DOHH2 (cell line): ENCODE data around the gene PCDHB16.
"Not testable (repeated sequence)": the region's sequence is repeated elsewhere in the genome, so short reads cannot be mapped to it uniquely, and the experiment has no call there.

ENCODE experiments used
- EZH2phosphoT487 ChIP-seq: fragments of 200-600 bp; sonication (generic); IDR thresholded peaks from 2 replicates; pipeline ENCODE4 v1.6.1; 2017; ENCODE audit warnings: borderline replicate concordance, mild to moderate bottlenecking, antibody characterized with exemption, low read length, moderate library complexity, mixed read lengths
- TF ChIP-seq, protein P1 (sequence below): fragments of 200-600 bp; sonication (generic); IDR thresholded peaks from one replicate; pipeline ENCODE4 v1.5.1; 2014; ENCODE audit warnings: antibody characterized with exemption, mild to moderate bottlenecking, low read depth, low read length; ENCODE audit not compliant: poor library complexity, severe bottlenecking

DNA sequence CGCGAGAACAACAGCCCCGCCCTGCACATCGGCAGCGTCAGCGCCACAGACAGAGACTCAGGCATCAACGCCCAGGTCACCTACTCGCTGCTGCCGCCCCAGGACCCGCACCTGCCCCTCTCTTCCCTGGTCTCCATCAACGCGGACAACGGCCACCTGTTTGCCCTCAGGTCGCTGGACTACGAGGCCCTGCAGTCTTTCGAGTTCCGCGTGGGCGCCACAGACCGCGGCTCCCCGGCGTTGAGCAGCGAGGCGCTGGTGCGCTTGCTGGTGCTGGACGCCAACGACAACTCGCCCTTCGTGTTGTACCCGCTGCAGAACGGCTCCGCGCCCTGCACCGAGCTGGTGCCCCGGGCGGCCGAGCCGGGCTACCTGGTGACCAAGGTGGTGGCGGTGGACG lies 30.6 kb upstream of the PCDHB16 start:
- not testable (repeated sequence) for TF ChIP-seq EZH2phosphoT487
- TF ChIP-seq, protein P1, sequence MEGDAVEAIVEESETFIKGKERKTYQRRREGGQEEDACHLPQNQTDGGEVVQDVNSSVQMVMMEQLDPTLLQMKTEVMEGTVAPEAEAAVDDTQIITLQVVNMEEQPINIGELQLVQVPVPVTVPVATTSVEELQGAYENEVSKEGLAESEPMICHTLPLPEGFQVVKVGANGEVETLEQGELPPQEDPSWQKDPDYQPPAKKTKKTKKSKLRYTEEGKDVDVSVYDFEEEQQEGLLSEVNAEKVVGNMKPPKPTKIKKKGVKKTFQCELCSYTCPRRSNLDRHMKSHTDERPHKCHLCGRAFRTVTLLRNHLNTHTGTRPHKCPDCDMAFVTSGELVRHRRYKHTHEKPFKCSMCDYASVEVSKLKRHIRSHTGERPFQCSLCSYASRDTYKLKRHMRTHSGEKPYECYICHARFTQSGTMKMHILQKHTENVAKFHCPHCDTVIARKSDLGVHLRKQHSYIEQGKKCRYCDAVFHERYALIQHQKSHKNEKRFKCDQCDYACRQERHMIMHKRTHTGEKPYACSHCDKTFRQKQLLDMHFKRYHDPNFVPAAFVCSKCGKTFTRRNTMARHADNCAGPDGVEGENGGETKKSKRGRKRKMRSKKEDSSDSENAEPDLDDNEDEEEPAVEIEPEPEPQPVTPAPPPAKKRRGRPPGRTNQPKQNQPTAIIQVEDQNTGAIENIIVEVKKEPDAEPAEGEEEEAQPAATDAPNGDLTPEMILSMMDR = not testable (repeated sequence)
